HEK293 (cell line): ENCODE results near the gene MYO1D.

Experiments used
- SP2 ChIP-seq: fragments of 450-650 bp; formaldehyde crosslinking; IDR thresholded peaks from 2 replicates; pipeline ENCODE4 v1.5.1; 2016; ENCODE audit warnings: missing biosample characterization, missing genetic modification characterization
- ZNF37A ChIP-seq: fragments of 450-650 bp; IDR thresholded peaks from 2 replicates; pipeline ENCODE4 v1.5.1; 2018; ENCODE audit warnings: missing biosample characterization, missing genetic modification characterization
- ZNF561 ChIP-seq: fragments of 450-650 bp; IDR thresholded peaks from 2 replicates; pipeline ENCODE4 v1.5.1; 2018; ENCODE audit warnings: missing biosample characterization, missing genetic modification characterization, borderline replicate concordance
- ZNF843 ChIP-seq: fragments of 450-650 bp; formaldehyde crosslinking; IDR thresholded peaks from 2 replicates; pipeline ENCODE4 v1.5.1; 2016; ENCODE audit warnings: missing biosample characterization, missing genetic modification characterization
- TF ChIP-seq, protein P1 (sequence below): fragments of 450-650 bp; formaldehyde crosslinking; IDR thresholded peaks from 2 replicates; pipeline ENCODE4 v1.5.1; 2016; ENCODE audit warnings: missing biosample characterization, missing genetic modification characterization
- TF ChIP-seq, protein P2 (sequence below): fragments of 450-650 bp; formaldehyde crosslinking; IDR thresholded peaks from 2 replicates; pipeline ENCODE4 v1.5.1; 2016; ENCODE audit warnings: missing biosample characterization, missing genetic modification characterization
- TF ChIP-seq, protein P3 (sequence below): fragments of 450-650 bp; formaldehyde crosslinking; IDR thresholded peaks from 2 replicates; pipeline ENCODE4 v1.5.1; 2016; ENCODE audit warnings: missing biosample characterization, missing genetic modification characterization
- TF ChIP-seq, protein P4 (sequence below): fragments of 450-650 bp; formaldehyde crosslinking; IDR thresholded peaks from 2 replicates; pipeline ENCODE4 v1.5.1; 2017; ENCODE audit warnings: missing biosample characterization, missing genetic modification characterization

DNA sequence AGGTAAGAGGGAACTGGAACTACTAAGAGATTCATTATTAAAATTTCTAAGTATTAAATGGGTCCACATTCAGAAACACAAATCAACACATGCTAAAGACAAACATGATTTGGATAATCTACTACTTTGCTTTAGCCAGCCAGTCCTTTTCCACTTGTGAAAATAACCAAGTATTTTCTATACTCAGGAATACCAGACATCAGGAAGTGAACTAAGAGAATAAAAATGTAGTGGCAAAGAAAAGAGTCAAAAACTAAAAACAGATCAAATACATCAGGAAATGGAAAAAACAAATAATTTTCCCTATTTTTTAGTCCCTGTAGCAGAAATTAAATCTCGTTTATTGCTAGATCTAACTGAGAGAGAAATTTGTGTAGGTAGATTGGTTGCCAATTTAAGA is 78.0 kb downstream of the MYO1D start:
- TF ChIP-seq, protein P1, sequence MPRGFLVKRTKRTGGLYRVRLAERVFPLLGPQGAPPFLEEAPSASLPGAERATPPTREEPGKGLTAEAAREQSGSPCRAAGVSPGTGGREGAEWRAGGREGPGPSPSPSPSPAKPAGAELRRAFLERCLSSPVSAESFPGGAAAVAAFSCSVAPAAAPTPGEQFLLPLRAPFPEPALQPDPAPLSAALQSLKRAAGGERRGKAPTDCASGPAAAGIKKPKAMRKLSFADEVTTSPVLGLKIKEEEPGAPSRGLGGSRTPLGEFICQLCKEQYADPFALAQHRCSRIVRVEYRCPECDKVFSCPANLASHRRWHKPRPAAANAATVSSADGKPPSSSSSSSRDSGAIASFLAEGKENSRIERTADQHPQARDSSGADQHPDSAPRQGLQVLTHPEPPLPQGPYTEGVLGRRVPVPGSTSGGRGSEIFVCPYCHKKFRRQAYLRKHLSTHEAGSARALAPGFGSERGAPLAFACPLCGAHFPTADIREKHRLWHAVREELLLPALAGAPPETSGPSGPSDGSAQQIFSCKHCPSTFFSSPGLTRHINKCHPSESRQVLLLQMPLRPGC (tag by site-specific recombination) = no peak
- TF ChIP-seq, protein P2, sequence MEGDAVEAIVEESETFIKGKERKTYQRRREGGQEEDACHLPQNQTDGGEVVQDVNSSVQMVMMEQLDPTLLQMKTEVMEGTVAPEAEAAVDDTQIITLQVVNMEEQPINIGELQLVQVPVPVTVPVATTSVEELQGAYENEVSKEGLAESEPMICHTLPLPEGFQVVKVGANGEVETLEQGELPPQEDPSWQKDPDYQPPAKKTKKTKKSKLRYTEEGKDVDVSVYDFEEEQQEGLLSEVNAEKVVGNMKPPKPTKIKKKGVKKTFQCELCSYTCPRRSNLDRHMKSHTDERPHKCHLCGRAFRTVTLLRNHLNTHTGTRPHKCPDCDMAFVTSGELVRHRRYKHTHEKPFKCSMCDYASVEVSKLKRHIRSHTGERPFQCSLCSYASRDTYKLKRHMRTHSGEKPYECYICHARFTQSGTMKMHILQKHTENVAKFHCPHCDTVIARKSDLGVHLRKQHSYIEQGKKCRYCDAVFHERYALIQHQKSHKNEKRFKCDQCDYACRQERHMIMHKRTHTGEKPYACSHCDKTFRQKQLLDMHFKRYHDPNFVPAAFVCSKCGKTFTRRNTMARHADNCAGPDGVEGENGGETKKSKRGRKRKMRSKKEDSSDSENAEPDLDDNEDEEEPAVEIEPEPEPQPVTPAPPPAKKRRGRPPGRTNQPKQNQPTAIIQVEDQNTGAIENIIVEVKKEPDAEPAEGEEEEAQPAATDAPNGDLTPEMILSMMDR (tag by site-specific recombination) = no peak
- TF ChIP-seq SP2 (no peak), ZNF843 (no peak), ZNF561 (tag by site-specific recombination) (no peak), ZNF37A (no peak)
- TF ChIP-seq, protein P3, sequence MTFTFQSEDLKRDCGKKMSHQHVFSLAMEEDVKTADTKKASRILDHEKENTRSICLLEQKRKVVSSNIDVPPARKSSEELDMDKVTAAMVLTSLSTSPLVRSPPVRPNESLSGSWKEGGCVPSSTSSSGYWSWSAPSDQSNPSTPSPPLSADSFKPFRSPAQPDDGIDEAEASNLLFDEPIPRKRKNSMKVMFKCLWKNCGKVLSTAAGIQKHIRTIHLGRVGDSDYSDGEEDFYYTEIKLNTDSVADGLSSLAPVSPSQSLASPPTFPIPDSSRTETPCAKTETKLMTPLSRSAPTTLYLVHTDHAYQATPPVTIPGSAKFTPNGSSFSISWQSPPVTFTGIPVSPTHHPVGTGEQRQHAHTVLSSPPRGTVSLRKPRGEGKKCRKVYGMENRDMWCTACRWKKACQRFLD (tag by site-specific recombination) = no peak
- TF ChIP-seq, protein P4, sequence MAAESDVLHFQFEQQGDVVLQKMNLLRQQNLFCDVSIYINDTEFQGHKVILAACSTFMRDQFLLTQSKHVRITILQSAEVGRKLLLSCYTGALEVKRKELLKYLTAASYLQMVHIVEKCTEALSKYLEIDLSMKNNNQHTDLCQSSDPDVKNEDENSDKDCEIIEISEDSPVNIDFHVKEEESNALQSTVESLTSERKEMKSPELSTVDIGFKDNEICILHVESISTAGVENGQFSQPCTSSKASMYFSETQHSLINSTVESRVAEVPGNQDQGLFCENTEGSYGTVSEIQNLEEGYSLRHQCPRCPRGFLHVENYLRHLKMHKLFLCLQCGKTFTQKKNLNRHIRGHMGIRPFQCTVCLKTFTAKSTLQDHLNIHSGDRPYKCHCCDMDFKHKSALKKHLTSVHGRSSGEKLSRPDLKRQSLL (tag by site-specific recombination) = no peak
